MCF 10A (cell line): Measurements from ENCODE around the gene PSME1. TPM values are rescaled to one million over a fixed set of nuclear protein-coding genes. Genes with fewer than 3 reads are reported as not detected.

Source experiments
- BruUV-seq: library from RNA; stranded (reverse); fragments of 400-500 nt; replicated peaks from 2 replicates; lab custom pipeline; 2021; lab: Mats Ljungman, UMichigan
- CTCF ChIA-PET: fragments of 300-600 bp; sonication (Branson Sonifier 250); formaldehyde crosslinking; extraction: SDS; loops from one replicate; lab custom pipeline; 2021; ENCODE audit warnings: antibody characterized with exemption, inconsistent platforms; lab: Yijun Ruan, JAX
- POLR2A ChIA-PET: fragments of 300-600, 350-650 bp; sonication (Branson Sonifier 250); formaldehyde crosslinking; extraction: SDS; loops from one replicate; lab custom pipeline; 2020; ENCODE audit warnings: antibody characterized with exemption, inconsistent platforms; lab: Yijun Ruan, JAX
- DNase-seq: peaks from one replicate; pipeline ENCODE4 v3.0.0-alpha.2; 2018; ENCODE audit not compliant: unreplicated experiment
- H3K27ac Mint-ChIP-seq: one replicate; pipeline ENCODE4 v1.8.0; 2022; ENCODE audit warnings: mild to moderate bottlenecking, low read depth, mixed read lengths; ENCODE audit not compliant: unreplicated experiment
- H3K27me3 Mint-ChIP-seq: one replicate; pipeline ENCODE4 v1.8.0; 2022; ENCODE audit warnings: mixed read lengths; ENCODE audit not compliant: insufficient read depth, unreplicated experiment
- H3K36me3 Mint-ChIP-seq: one replicate; pipeline ENCODE4 v1.8.0; 2022; ENCODE audit warnings: mild to moderate bottlenecking, moderate library complexity, mixed read lengths; ENCODE audit not compliant: insufficient read depth, unreplicated experiment
- H3K4me1 Mint-ChIP-seq: one replicate; pipeline ENCODE4 v1.8.0; 2022; ENCODE audit warnings: mixed read lengths; ENCODE audit not compliant: insufficient read depth, unreplicated experiment
- H3K4me3 Mint-ChIP-seq: one replicate; pipeline ENCODE4 v1.8.0; 2022; ENCODE audit warnings: mild to moderate bottlenecking, moderate library complexity, mixed read lengths; ENCODE audit not compliant: unreplicated experiment
- H3K9me3 Mint-ChIP-seq: one replicate; pipeline ENCODE4 v1.8.0; 2022; ENCODE audit warnings: mixed read lengths; ENCODE audit not compliant: unreplicated experiment
- intact Hi-C: fragments of 100-400 bp; cut with micrococcal nuclease; formaldehyde crosslinking; loops from 2 replicates; pipeline ENCODE4 v1.14.1; 2022
- total RNA-seq: library from RNA; stranded (reverse); gene quantifications from 2 replicates; pipeline ENCODE4 v1.2.3, GENCODE V29; 2022
- TF ChIP-seq, protein P1 (sequence below): fragments of 200-600 bp; IDR thresholded peaks from one replicate; pipeline ENCODE4 v1.8.0; 2022; ENCODE audit warnings: antibody characterized with exemption, mild to moderate bottlenecking; ENCODE audit not compliant: unreplicated experiment

PSME1 gene
- total RNA-seq, 1 experiment from 2014 or later = 126 TPM

DNA sequence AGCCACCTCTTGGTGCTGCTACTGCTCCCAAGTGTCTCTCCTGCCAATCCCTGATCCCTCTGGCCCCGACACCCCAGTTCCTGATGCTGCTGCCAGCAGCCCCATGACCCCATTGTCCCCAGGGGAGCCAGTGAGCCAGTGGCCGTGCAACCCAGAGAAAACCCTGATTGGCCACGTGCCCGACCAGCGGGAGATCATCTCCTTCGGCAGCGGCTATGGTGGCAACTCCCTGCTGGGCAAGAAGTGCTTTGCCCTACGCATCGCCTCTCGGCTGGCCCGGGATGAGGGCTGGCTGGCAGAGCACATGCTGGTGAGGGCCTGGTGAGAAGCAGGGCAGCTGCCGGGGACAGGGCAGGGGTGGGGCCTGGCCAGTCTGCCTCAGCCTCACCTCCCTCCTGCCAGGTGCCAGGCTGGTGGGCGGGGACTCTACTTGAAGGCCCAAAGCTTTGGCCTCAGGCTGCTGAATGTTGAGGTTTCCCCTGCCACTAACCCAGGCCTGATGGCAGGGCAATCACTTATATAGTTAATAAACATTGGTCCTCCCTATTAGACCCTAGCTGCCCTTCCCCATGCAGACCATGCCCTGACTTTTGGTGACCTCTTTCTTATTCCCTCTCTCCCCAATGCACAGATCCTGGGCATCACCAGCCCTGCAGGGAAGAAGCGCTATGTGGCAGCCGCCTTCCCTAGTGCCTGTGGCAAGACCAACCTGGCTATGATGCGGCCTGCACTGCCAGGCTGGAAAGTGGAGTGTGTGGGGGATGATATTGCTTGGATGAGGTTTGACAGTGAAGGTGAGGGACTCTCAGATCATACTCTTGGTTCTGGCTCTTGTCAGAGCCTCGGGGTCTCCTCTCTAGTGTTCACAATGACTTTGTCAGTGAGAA is 36.8 kb upstream of the PSME1 start:
- Mint-ChIP-seq H3K27me3 (no peaks in the 10 kb centered on the region), H3K4me3 (no peak overlapping the region), H3K36me3 (peaks cover 42% of the 10 kb centered on the region), H3K27ac (no peak overlapping the region), H3K9me3 (no peaks in the 10 kb centered on the region), H3K4me1 (peaks cover 13% of the 10 kb centered on the region)
- DNase-seq = no peak
- intact Hi-C loops = no loop called here
- BruUV-seq = no TSS peak
- CTCF ChIA-PET = interaction anchor here (0.6 to 1.2 kb wide), 2 partner anchors 9 to 13 kb away, joined by 3 to 5 read pairs; no protein-coding TSS in a partner anchor
- TF ChIP-seq, protein P1, sequence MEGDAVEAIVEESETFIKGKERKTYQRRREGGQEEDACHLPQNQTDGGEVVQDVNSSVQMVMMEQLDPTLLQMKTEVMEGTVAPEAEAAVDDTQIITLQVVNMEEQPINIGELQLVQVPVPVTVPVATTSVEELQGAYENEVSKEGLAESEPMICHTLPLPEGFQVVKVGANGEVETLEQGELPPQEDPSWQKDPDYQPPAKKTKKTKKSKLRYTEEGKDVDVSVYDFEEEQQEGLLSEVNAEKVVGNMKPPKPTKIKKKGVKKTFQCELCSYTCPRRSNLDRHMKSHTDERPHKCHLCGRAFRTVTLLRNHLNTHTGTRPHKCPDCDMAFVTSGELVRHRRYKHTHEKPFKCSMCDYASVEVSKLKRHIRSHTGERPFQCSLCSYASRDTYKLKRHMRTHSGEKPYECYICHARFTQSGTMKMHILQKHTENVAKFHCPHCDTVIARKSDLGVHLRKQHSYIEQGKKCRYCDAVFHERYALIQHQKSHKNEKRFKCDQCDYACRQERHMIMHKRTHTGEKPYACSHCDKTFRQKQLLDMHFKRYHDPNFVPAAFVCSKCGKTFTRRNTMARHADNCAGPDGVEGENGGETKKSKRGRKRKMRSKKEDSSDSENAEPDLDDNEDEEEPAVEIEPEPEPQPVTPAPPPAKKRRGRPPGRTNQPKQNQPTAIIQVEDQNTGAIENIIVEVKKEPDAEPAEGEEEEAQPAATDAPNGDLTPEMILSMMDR = no peak
- POLR2A ChIA-PET = no interaction called here

DNA sequence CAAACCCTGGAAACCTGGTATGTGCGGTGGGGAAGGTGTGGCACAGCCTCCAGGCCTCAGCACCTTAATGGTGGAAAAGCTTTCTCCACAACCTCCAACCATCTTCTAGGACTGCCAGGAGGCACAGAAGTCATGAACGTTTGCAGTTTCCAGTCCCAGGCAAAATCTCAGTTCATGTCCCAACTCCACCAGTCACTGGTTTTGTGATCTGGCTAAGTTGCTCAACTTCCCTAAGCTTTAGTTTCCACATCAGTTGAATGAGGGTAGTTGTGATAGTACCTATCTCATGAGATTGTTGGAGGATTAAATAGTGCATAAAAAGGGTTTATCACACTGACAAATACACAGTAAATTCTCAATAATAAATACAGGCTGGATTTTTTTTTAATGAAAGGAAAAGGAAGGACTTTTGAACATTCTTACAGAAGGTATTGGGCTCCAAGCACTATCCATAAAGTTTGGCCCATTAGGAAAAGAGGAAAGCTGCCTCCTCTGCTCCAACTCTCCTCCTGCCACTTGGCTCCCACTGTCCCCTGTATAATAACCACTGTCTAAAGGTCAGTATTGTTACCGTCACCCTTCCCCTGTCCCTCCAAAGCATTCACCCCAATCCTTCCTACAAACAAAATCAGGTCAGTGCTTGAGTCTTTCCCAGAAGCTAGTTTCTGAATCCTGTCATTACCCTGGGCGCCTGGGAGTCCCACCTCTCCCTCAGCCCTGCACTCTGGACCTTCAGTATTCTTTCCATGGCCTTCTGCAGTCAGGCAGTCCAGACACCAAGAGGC is 35.6 kb upstream of the PSME1 start:
- BruUV-seq = no TSS peak
- ChIA-PET POLR2A (interaction anchor here (0.7 to 0.9 kb wide), 2 partner anchors 8 to 14 kb away, joined by 3 to 4 read pairs; partner anchors contain the start of genes DCAF11 and NRL), CTCF (interaction anchor here (0.6 to 10.7 kb wide), 5 partner anchors 7 to 497 kb away, joined by 3 to 272 read pairs (median 5); partner anchors contain the start of gene PCK2)
- Mint-ChIP-seq H3K36me3 (peaks cover 42% of the 10 kb centered on the region), H3K27me3 (no peaks in the 10 kb centered on the region), H3K4me1 (peaks cover 3% of the 10 kb centered on the region), H3K27ac (no peak overlapping the region), H3K9me3 (no peaks in the 10 kb centered on the region), H3K4me3 (no peak overlapping the region)
- TF ChIP-seq, protein P1 = no peak
- intact Hi-C loops = no loop called here
- DNase-seq = no peak

DNA sequence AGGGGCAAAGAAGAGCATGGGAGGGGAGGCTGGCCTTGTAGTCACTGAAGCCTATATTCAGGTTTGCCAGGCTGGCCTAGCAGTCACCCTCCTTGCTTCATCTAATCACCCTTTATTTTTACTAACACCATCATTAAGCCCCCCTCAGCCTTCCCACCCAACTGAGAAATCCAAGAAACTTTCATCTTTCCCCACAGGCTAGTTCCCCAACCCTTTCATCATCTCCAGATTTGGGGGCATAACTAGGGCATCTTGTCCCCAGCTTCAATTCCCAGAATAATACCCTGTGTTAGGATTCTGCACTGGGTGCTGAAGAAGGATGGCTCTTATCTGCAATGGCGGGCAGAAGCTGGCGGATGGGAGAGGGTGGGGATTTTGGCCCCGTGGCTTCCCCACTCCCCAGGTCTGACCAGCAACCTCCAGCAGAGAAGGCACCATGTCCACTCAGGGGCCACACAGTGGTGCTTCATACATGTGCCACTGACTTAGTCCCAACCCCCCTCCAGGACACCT is 35.0 kb upstream of the PSME1 start:
- TF ChIP-seq, protein P1 = no peak
- no peaks in the 10 kb centered on the region for H3K4me1 Mint-ChIP-seq
- no peak overlapping the region for H3K4me3 Mint-ChIP-seq
- no peak overlapping the region for H3K27ac Mint-ChIP-seq
- no peaks in the 10 kb centered on the region for H3K27me3 Mint-ChIP-seq
- peaks cover 42% of the 10 kb centered on the region for H3K36me3 Mint-ChIP-seq
- POLR2A ChIA-PET = interaction anchor here (0.9 kb wide), 1 partner anchor 13 kb away, joined by 4 read pairs; the partner anchor contains the start of genes DCAF11 and NRL
- H3K9me3 Mint-ChIP-seq = no peaks in the 10 kb centered on the region
- CTCF ChIA-PET = interaction anchor here (0.6 to 10.7 kb wide), 3 partner anchors 8 to 65 kb away, joined by 3 to 272 read pairs (median 5); partner anchors contain the start of gene PCK2
- intact Hi-C loops = no loop called here
- DNase-seq = no peak
- BruUV-seq = no TSS peak
